ENCODE results near the gene TRAF1. TPM values are rescaled to one million over a fixed set of nuclear protein-coding genes. Genes with fewer than 3 reads are reported as not detected.

The TRAF1 gene
- total and polyA plus RNA-seq, 3 donors from 2014 or later, result 3.9 to 8.6 (median 6.5) TPM

DNA sequence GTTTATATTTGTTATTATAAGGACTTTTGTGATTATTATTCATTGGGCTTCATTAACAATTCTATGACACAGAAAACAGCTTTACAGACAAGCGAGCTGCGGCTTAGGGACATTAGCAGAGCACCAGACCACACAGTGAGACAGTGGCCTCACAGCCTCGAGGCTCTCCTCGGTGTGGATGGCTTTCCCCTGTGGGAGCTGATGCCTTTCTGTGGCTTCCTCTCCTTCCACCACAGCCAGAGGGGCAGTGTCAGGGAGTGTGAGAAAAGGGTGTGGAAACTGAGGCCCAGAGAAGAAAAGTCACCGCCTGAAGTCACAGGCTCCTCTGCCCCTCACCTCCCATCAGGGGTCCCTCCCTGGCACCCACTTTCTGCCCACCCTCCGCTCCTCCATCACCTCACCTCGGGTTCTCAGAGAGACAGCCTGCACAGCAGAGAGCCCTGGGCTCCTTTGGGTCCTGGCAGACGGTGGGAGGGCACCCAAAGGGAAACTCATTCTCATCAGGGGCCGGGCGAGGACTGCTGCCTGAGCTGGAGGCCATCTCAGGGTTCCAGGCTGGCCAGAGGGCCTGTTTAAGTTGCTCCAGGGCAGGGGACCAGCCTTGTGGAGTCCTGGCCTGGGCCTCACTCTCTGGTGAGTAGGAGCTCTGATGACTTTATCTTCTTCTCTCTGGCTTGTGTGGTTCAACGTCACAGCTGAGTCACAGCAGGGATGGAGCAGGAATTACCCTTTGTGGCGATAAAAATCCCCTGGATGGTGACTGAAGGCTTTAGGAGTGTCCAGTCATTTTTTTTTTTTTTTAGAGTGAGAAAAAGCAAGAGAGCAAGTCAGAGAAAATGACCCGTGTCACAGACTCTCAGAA, 830 bp downstream of the TRAF1 start:
- Histone ChIP-seq H3K27ac (no peak overlapping the region), H3K27me3 (no peaks in the 10 kb centered on the region), H3K9me3 (no peaks in the 10 kb centered on the region), H3K4me1 (no peaks in the 10 kb centered on the region), H3K4me3 (no peak overlapping the region), H3K36me3 (ENCODE audit: low read depth, missing control alignments) (no peaks in the 10 kb centered on the region)
- intact Hi-C loops (cut with DNase I; ENCODE audit: low total_unique reads), result loop anchor here (5.0 kb wide), 1 partner anchor 48 kb away; the partner anchor contains the start of gene PHF19
- TF ChIP-seq, protein P1, sequence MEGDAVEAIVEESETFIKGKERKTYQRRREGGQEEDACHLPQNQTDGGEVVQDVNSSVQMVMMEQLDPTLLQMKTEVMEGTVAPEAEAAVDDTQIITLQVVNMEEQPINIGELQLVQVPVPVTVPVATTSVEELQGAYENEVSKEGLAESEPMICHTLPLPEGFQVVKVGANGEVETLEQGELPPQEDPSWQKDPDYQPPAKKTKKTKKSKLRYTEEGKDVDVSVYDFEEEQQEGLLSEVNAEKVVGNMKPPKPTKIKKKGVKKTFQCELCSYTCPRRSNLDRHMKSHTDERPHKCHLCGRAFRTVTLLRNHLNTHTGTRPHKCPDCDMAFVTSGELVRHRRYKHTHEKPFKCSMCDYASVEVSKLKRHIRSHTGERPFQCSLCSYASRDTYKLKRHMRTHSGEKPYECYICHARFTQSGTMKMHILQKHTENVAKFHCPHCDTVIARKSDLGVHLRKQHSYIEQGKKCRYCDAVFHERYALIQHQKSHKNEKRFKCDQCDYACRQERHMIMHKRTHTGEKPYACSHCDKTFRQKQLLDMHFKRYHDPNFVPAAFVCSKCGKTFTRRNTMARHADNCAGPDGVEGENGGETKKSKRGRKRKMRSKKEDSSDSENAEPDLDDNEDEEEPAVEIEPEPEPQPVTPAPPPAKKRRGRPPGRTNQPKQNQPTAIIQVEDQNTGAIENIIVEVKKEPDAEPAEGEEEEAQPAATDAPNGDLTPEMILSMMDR (IDR thresholded peaks at IDR 0.05), result no peak
- no peak for TF ChIP-seq POLR2A (IDR thresholded peaks at IDR 0.05)
- DNase-seq, result no peak
- WGBS, 2 donors, result 67 to 72% methylated on average over 10 to 13 of the region's 13 CpGs

DNA sequence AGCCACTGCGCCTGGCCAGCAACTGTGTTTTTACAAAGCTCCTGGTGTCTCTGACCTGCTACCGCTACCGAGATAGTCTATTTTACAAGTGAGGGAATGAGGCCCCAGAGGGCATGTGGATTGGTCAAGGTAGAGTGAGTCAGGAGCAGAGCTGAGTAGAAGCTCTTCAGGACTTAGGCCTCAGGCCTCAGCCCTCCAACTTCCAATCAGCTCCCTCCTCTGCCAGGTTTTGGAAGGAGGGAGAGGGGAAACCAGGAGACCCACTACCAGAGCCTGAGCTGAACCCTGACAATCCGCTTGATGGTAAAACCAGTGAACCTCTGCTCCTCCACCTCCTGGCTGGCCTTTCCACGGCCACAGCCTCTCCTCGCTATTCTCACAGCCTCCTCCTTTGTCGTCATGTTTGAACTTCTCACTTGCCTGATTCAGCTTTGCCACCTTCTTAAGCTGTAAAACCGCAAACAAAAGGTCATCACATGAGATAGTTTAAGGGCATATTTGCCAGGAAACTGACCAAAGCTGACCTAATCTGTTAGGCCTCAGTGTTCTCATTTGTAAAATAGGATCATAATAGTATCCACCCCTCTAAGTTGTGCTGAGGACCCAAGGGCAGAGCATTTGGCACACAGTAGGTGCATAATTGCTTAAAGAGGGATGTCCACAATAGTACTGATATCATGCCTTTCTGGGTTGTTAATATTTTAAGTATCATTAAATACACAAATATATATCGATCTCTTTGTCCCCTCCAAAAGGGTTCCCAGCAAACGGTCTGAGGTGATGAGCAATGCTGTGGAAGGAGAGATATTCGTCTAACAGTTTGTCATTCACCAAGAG, 1.7 kb downstream of the TRAF1 start:
- DNase-seq, result no peak
- Histone ChIP-seq H3K36me3 (ENCODE audit: low read depth, missing control alignments) (no peaks in the 10 kb centered on the region), H3K4me3 (no peak overlapping the region), H3K4me1 (peaks cover 5% of the 10 kb centered on the region), H3K9me3 (no peaks in the 10 kb centered on the region), H3K27me3 (no peaks in the 10 kb centered on the region), H3K27ac (no peak overlapping the region)
- TF ChIP-seq POLR2A (IDR thresholded peaks at IDR 0.05), result no peak
- TF ChIP-seq, protein P1 (IDR thresholded peaks at IDR 0.05), result no peak
- intact Hi-C loops (cut with DNase I; ENCODE audit: low total_unique reads), result loop anchor here (5.0 kb wide), 1 partner anchor 48 kb away; the partner anchor contains the start of gene PHF19
- WGBS, 2 donors, result 79 to 84% methylated on average over 11 of the region's 11 CpGs

DNA sequence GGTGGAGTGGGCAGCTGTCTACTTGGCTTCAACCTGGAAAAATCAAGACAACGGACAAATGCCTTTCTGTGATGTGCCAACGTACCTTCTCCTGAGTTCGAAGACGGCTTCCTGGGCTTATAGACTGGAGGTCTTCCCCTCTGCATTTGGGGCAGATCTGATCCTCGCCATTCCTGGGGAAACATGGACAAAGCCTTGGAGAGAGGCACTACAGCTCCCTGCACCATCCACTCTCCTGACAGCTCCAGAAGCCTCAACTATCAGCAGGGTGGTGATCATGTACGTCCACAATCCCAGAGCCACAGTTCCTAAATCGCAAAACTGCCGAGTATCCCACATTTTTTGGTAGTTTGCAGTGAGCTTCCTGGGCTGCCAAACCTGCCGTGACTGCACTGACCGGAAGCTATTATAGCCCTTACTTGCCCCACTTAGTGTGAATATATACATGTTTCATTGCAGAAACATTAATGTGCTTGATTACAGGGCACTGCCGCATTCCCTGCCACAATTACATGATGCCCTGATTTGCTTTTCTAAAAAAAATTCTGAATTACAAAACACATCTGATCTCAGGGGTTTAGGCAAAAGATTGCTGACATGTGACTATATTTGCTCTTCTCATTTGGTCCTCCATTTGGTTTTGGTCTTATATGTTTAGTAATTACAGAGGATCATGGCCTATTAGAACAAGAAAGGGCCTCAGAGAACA, 2.8 kb downstream of the TRAF1 start:
- Histone ChIP-seq H3K36me3 (ENCODE audit: low read depth, missing control alignments) (no peaks in the 10 kb centered on the region), H3K4me3 (no peak overlapping the region), H3K27me3 (no peaks in the 10 kb centered on the region), H3K27ac (no peak overlapping the region), H3K4me1 (peaks cover 15% of the 10 kb centered on the region), H3K9me3 (no peaks in the 10 kb centered on the region)
- 94 to 95% methylated on average over 11 of the region's 11 CpGs for WGBS, 2 donors
- intact Hi-C loops (cut with DNase I; ENCODE audit: low total_unique reads), result no loop called here
- no peak for TF ChIP-seq POLR2A (IDR thresholded peaks at IDR 0.05)
- TF ChIP-seq, protein P1 (IDR thresholded peaks at IDR 0.05), result no peak
- DNase-seq, result no peak

DNA sequence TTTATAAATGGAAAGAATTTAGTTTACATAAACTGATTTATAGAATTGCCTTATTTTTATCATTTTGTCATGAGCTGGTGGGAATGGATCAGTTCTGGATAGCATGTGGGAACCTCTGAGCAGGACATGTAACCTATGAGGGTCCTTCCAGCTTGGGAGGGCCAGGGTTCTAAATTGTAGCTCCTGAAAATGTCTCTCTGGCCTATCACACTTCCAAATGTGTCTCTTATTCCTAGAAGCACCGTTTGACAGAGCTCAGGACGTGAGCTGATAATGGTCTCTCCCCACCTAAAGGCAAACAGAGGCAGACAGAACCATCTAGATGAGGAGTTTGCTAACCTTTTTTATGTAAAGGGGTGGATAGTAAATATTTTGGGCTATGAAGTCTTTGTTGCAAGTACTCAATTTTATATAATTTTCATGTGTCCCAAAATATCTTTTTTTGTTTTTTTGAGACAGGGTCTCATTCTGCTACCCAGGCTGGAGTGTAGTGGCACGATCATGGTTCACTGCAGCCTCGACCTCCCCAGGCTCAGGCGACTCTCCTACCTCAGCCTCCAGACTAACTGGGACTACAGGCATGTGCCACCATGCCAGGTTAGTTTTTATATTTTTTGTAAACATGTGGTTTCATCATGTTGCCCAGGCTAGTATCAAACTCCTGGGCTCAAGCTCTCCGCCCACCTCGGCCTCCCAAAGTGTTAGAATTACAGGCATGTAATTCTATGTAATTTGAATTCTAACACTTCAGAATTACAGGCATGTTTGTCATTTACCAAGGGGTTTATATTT, 4.0 kb downstream of the TRAF1 start:
- 72 to 73% methylated on average over 7 of the region's 7 CpGs for WGBS, 2 donors
- no peaks in the 10 kb centered on the region for H3K9me3 ChIP-seq
- intact Hi-C loops (cut with DNase I; ENCODE audit: low total_unique reads), result no loop called here
- H3K27me3 ChIP-seq, result no peaks in the 10 kb centered on the region
- DNase-seq, result no peak
- H3K4me3 ChIP-seq, result no peak overlapping the region
- peaks cover 19% of the 10 kb centered on the region for H3K4me1 ChIP-seq
- peak overlapping the region in 1 of 2 donors; percentile 28 for H3K27ac ChIP-seq
- H3K36me3 ChIP-seq (ENCODE audit: low read depth, missing control alignments), result no peaks in the 10 kb centered on the region
- TF ChIP-seq POLR2A (IDR thresholded peaks at IDR 0.05), result no peak
- TF ChIP-seq, protein P1 (IDR thresholded peaks at IDR 0.05), result no peak

Data from testis (tissue), 3 donors.